ENCODE results near the gene TEX55. TPM values are rescaled to one million over a fixed set of nuclear protein-coding genes. Genes with fewer than 3 reads are reported as not detected.
"Not testable (repeated sequence)": the region's sequence is repeated elsewhere in the genome, so short reads cannot be mapped to it uniquely, and the experiment has no call there.

Gene TEX55
- total and polyA plus RNA-seq, 3 donors from 2014 or later, result 70.4 to 176 (median 158) TPM

DNA sequence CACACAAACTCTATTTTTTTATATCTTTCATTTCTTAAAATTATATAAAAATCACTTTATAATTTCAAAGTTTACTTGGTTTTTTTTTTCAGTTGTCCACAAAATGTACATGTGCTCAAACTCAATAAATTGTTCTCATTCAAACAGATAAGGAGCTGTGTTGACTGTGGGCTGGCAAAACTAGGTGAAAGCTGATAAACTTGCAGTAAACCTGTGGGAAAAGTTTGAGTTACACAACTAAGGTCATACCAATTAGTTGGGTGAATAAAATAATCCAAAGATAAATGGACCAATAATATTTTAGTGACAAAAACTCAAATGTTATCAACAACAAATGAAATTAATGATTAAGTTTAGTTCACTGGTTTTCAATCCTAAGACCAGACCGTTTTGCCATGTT lies 14.8 kb downstream of the TEX55 start:
- Histone ChIP-seq H3K27me3 (no peaks in the 10 kb centered on the region), H3K4me3 (no peak overlapping the region), H3K4me1 (no peaks in the 10 kb centered on the region), H3K27ac (no peak overlapping the region), H3K36me3 (ENCODE audit: low read depth, missing control alignments) (no peaks in the 10 kb centered on the region), H3K9me3 (no peaks in the 10 kb centered on the region)
- TF ChIP-seq, protein P1, sequence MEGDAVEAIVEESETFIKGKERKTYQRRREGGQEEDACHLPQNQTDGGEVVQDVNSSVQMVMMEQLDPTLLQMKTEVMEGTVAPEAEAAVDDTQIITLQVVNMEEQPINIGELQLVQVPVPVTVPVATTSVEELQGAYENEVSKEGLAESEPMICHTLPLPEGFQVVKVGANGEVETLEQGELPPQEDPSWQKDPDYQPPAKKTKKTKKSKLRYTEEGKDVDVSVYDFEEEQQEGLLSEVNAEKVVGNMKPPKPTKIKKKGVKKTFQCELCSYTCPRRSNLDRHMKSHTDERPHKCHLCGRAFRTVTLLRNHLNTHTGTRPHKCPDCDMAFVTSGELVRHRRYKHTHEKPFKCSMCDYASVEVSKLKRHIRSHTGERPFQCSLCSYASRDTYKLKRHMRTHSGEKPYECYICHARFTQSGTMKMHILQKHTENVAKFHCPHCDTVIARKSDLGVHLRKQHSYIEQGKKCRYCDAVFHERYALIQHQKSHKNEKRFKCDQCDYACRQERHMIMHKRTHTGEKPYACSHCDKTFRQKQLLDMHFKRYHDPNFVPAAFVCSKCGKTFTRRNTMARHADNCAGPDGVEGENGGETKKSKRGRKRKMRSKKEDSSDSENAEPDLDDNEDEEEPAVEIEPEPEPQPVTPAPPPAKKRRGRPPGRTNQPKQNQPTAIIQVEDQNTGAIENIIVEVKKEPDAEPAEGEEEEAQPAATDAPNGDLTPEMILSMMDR (IDR thresholded peaks at IDR 0.05), result no peak
- TF ChIP-seq POLR2A (IDR thresholded peaks at IDR 0.05), result no peak
- 77 to 87% methylated on average over 1 of the region's 1 CpG for WGBS, 2 donors
- DNase-seq, result no peak
- intact Hi-C loops (cut with DNase I; ENCODE audit: low total_unique reads), result no loop called here

DNA sequence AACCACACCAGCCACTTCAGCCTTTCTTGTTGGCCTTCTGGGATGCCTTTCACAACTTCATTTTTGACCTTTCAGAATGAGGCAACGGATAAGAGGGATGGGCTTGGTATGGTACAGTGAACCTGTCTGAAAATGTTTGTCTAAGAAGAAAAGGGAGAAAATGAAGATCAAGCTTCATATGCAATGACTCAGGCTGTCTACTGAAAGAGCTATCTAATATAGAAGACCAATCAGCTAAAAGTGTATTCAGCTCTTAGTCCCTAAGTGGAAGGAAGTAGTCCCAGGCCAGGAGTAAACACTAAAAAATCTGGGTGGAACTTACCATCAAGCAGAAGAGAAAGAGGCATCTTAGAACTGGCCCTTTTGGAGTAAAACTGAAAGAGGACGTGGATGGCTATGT lies 15.3 kb downstream of the TEX55 start:
- intact Hi-C loops (cut with DNase I; ENCODE audit: low total_unique reads), result no loop called here
- Histone ChIP-seq H3K4me1 (no peaks in the 10 kb centered on the region), H3K27me3 (no peaks in the 10 kb centered on the region), H3K36me3 (ENCODE audit: low read depth, missing control alignments) (no peaks in the 10 kb centered on the region), H3K9me3 (no peaks in the 10 kb centered on the region), H3K4me3 (no peak overlapping the region), H3K27ac (no peak overlapping the region)
- no peak for DNase-seq
- no peak for TF ChIP-seq POLR2A (IDR thresholded peaks at IDR 0.05)
- TF ChIP-seq, protein P1 (IDR thresholded peaks at IDR 0.05), result no peak
- WGBS, 2 donors, result 64 to 71% methylated on average over 2 of the region's 2 CpGs

DNA sequence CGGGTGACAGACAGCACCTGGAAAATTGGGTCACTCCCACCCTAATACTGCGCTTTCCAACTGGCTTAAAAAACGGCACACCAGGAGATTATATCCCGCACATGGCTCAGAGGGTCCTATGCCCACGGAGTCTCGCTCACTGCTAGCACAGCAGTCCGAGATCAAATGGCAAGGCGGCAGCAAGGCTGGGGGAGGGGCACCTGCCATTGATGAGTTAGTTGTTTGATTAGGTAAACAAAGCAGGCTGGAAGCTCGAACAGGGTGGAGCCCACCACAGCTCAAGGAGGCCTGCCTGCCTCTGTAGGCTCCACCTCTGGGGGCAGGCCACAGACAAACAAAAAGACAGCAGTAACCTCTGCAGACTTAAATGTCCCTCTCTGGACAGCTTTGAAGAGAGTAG lies 18.8 kb downstream of the TEX55 start:
- H3K9me3 ChIP-seq; intact Hi-C loops (cut with DNase I; ENCODE audit: low total_unique reads); DNase-seq; H3K36me3 ChIP-seq (ENCODE audit: low read depth, missing control alignments); H3K27me3 ChIP-seq; H3K4me1 ChIP-seq; H3K4me3 ChIP-seq; H3K27ac ChIP-seq: not testable (repeated sequence)
- 85 to 86% methylated on average over 9 of the region's 9 CpGs for whole genome bisulfite sequencing, 2 donors

DNA sequence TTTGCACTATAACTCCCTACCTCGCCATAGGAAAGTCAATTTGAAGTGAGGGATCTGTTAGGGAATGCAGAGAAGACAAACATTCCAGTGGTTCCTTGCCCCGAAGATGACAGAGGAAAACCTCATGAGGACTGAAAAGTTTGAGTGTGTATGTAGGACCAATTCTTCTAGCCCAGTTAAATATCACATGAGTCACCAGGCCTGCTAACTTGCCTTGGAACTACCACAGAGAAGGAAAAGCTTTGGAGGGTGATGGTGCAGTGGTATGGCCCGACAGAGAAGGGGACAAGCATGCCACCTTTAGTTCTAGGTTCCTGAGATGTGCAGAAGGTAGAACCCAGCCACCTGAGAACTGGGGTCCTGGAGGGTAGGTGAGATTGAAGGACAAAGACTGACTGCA lies 24.9 kb downstream of the TEX55 start:
- H3K4me3 ChIP-seq, result no peak overlapping the region
- DNase-seq, result no peak
- no peaks in the 10 kb centered on the region for H3K36me3 ChIP-seq (ENCODE audit: low read depth, missing control alignments)
- intact Hi-C loops (cut with DNase I; ENCODE audit: low total_unique reads), result no loop called here
- no peak overlapping the region for H3K27ac ChIP-seq
- WGBS, 2 donors, result 90 to 92% methylated on average over 3 of the region's 3 CpGs
- H3K27me3 ChIP-seq, result no peaks in the 10 kb centered on the region
- H3K4me1 ChIP-seq, result no peaks in the 10 kb centered on the region
- H3K9me3 ChIP-seq, result no peaks in the 10 kb centered on the region
- TF ChIP-seq, protein P1 (IDR thresholded peaks at IDR 0.05), result no peak
- TF ChIP-seq POLR2A (IDR thresholded peaks at IDR 0.05), result no peak

DNA sequence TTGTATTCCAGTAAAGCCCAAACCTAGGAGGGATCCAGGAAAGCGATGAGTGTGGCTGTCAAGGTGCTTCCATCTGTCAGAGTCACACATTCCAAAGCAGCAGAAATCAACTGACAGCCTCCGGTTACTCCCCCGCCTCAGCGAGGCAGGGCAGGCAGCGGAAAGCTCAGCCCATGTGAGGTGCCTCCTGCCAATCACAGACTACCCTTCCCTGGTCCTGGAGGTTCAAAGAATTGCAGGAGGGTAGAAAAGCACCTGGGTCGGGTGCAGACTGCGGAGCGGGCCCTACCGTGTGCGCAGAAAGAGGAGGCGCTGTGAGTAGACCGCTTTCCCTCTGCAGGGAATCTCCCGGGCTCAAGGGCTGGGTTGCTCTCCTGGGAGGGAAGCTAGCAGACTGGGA lies 27.4 kb downstream of the TEX55 start, which contains the start of gene UPK1B:
TSS of gene UPK1B (plus strand) at position 274 of the 400 bp plus-strand sequence. CDS start 13,144 bp downstream, outside the sequence.
- Histone ChIP-seq H3K36me3 (ENCODE audit: low read depth, missing control alignments) (no peaks in the 10 kb centered on the region), H3K4me1 (no peaks in the 10 kb centered on the region), H3K27ac (no peak within 1 kb of the TSS), H3K4me3 (no peak within 1 kb of the TSS), H3K9me3 (no peaks in the 10 kb centered on the region), H3K27me3 (no peaks in the 10 kb centered on the region)
- no peak for DNase-seq
- WGBS, 2 donors, result 33 to 40% methylated on average over 10 to 13 of the region's 13 CpGs
- no peak for TF ChIP-seq POLR2A (IDR thresholded peaks at IDR 0.05)
- TF ChIP-seq, protein P1 (IDR thresholded peaks at IDR 0.05), result no peak
- intact Hi-C loops (cut with DNase I; ENCODE audit: low total_unique reads), result no loop called here
